Muscle layer of duodenum (tissue), 2 donors: Measurements from ENCODE around the gene ACP4.

ENCODE experiments used
- H3K27ac ChIP-seq: one replicate; pipeline ENCODE4 v1.7.0; 2013; ENCODE audit warnings: mild to moderate bottlenecking, low read length
- H3K27me3 ChIP-seq: one replicate; pipeline ENCODE4 v1.7.0; 2013; ENCODE audit warnings: low read depth, mild to moderate bottlenecking, control low read depth, low read length
- H3K36me3 ChIP-seq, 2 donors: one replicate each; pipeline ENCODE4 v1.7.0; 2013; ENCODE audit warnings: low read length in 2 of 2, control low read depth in 1 of 2, mild to moderate bottlenecking in 1 of 2; ENCODE audit not compliant: insufficient read depth in 2 of 2, control insufficient read depth in 1 of 2
- H3K4me1 ChIP-seq, 2 donors: one replicate each; pipeline ENCODE4 v1.7.0; 2013; ENCODE audit warnings: low read length in 2 of 2, mild to moderate bottlenecking in 2 of 2, control low read depth in 1 of 2, moderate library complexity in 1 of 2; ENCODE audit not compliant: insufficient read depth in 2 of 2, control insufficient read depth in 1 of 2
- H3K4me3 ChIP-seq, 2 donors: one replicate each; pipeline ENCODE4 v1.7.0; 2013; ENCODE audit warnings: low read length in 2 of 2, low read depth in 1 of 2, mild to moderate bottlenecking in 1 of 2
- H3K9me3 ChIP-seq, 2 donors: one replicate each; pipeline ENCODE4 v1.7.0; 2013; ENCODE audit warnings: low read length in 2 of 2, control low read depth in 1 of 2, mild to moderate bottlenecking in 1 of 2; ENCODE audit not compliant: control insufficient read depth in 1 of 2
- donor health status: healthy.

The ACP4 gene

DNA sequence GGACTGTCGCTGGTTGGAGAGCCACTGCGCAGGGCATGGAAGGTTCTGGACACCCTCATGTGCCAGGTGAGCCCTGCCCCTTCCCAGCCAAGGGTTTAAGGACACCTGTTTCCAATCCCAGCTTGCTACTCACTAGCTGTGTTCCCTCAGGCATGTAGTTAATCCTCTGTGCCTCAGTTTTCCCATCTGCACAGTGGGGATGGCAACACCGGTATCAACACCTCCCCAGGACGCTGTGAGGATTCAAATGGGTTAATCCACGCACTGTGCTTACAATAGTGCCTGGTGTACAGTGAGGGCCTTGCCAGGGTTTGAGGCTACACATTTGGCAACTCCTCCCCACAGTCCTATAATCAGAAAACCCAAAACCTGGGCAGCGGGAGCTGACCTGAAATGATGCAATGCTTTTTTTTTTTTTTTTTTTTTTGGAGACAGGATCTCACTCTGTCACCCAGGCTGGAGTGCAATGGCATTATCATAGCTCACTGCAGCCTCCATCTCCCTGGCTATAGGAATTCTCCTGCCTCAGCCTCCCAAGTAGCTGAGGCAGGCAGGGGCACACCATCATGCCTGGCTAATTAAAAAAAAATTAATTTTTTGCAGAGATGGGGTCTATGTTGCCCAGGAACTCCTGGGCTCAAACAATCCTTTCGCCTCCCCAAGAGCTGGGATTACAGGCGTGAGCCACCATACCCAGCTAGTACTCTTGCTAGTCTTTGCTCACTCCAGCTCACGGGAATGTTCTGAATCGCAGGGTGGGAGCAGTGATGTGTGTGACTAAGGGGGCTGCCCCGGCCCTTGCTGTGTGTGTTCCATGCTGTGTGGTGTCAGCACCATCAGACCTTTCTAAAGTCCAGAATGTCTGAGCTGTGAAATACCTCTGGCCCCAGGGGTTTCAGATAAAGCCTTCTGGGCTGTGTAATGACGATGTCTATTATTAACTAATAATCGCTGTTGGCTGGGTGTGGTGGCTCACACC is 2.3 kb downstream of the ACP4 start:
- Histone ChIP-seq H3K36me3 (peaks cover 1 to 11% of the 10 kb centered on the region in 2 donors), H3K4me1 (no peaks in the 10 kb centered on the region), H3K9me3 (no peaks in the 10 kb centered on the region), H3K4me3 (no peak overlapping the region), H3K27me3 (no peaks in the 10 kb centered on the region), H3K27ac (no peak overlapping the region)

GRCh38 chr19:50793558-50794065 is 3.4 kb downstream of the ACP4 start:
- no peaks in the 10 kb centered on the region for H3K9me3 ChIP-seq
- H3K36me3 ChIP-seq, result peaks cover 7 to 21% of the 10 kb centered on the region in 2 donors
- no peaks in the 10 kb centered on the region for H3K4me1 ChIP-seq
- H3K27ac ChIP-seq, result no peak overlapping the region
- no peaks in the 10 kb centered on the region for H3K27me3 ChIP-seq
- no peak overlapping the region for H3K4me3 ChIP-seq

GRCh38 chr19:50794074-50794875 is 4.1 kb downstream of the ACP4 start:
- peaks cover 9 to 26% of the 10 kb centered on the region in 2 donors for H3K36me3 ChIP-seq
- H3K27me3 ChIP-seq, result no peaks in the 10 kb centered on the region
- H3K4me3 ChIP-seq, result no peak overlapping the region
- H3K9me3 ChIP-seq, result no peaks in the 10 kb centered on the region
- no peaks in the 10 kb centered on the region for H3K4me1 ChIP-seq
- no peak overlapping the region for H3K27ac ChIP-seq

GRCh38 chr19:50794876-50795663 is 4.9 kb downstream of the ACP4 start:
- Histone ChIP-seq H3K36me3 (peaks cover 9 to 34% of the 10 kb centered on the region in 2 donors), H3K4me3 (no peak overlapping the region), H3K27me3 (no peaks in the 10 kb centered on the region), H3K27ac (no peak overlapping the region), H3K9me3 (no peaks in the 10 kb centered on the region), H3K4me1 (no peaks in the 10 kb centered on the region)

GRCh38 chr19:50795664-50796073 is 5.5 kb downstream of the ACP4 start:
- Histone ChIP-seq H3K36me3 (peaks cover 9 to 36% of the 10 kb centered on the region in 2 donors), H3K4me1 (no peaks in the 10 kb centered on the region), H3K9me3 (no peaks in the 10 kb centered on the region), H3K27me3 (no peaks in the 10 kb centered on the region), H3K27ac (no peak overlapping the region), H3K4me3 (no peak overlapping the region)

GRCh38 chr19:50796128-50796633 is 6.0 kb downstream of the ACP4 start:
- Histone ChIP-seq H3K4me3 (no peak overlapping the region), H3K9me3 (no peaks in the 10 kb centered on the region), H3K27me3 (no peaks in the 10 kb centered on the region), H3K27ac (no peak overlapping the region), H3K36me3 (peaks cover 9 to 41% of the 10 kb centered on the region in 2 donors), H3K4me1 (no peaks in the 10 kb centered on the region)

GRCh38 chr19:50796634-50797428 is 6.6 kb downstream of the ACP4 start:
- Histone ChIP-seq H3K36me3 (peaks cover 9 to 43% of the 10 kb centered on the region in 2 donors), H3K27me3 (no peaks in the 10 kb centered on the region), H3K9me3 (no peaks in the 10 kb centered on the region), H3K4me3 (no peak overlapping the region), H3K4me1 (no peaks in the 10 kb centered on the region), H3K27ac (no peak overlapping the region)

- peaks cover 9 to 43% of the 10 kb centered on the region in 2 donors for H3K36me3 ChIP-seq
- no peak overlapping the region for H3K27ac ChIP-seq
- no peak overlapping the region for H3K4me3 ChIP-seq
- no peaks in the 10 kb centered on the region for H3K27me3 ChIP-seq
- no peaks in the 10 kb centered on the region for H3K9me3 ChIP-seq
- no peaks in the 10 kb centered on the region for H3K4me1 ChIP-seq
Observed at GRCh38 chr19:50797429-50797780, 7.2 kb downstream of the ACP4 start.

- Histone ChIP-seq H3K4me1 (peaks cover 0 to 6% of the 10 kb centered on the region in 2 donors), H3K4me3 (no peak overlapping the region), H3K36me3 (peaks cover 9 to 43% of the 10 kb centered on the region in 2 donors), H3K27ac (no peak overlapping the region), H3K27me3 (no peaks in the 10 kb centered on the region), H3K9me3 (no peaks in the 10 kb centered on the region)
Observed at GRCh38 chr19:50797781-50798658, 7.8 kb downstream of the ACP4 start.
